HG03039 (cell line): ENCODE data around the gene NXPH1.
A peak's percentile ranks its signal among the peaks of the same experiment; 100 is the strongest.

Source experiments
- ATAC-seq: cut with Tn5 transposase; IDR thresholded peaks from one replicate; pipeline ENCODE4 v1.9.1; 2021; ENCODE audit warnings: mild to moderate bottlenecking, moderate library complexity; ENCODE audit not compliant: unreplicated experiment

The NXPH1 gene

GRCh38 chr7:8435590-8436545 lies 2.5 kb downstream of the NXPH1 start:
- no peak for ATAC-seq

DNA sequence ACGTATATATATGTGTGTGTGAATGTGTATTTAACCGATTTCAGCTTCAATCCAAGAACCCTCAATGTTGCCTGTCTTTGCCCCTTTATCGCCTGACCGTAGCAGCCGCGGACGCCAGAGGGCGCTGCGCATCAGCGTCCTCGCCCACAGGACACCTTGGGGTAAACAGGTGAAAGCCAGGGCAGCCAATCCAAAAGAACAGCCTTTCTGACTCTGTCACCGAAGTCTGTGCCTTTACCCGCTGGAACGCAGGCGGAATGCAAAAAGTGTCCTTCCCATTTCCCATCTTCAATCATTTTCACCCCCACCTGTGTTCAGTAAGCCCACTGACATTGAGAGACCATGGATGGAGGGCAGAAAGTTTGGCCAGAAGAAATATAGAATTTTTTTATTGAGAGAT lies 3.6 kb downstream of the NXPH1 start:
- ATAC-seq, result peak; percentile 62

DNA sequence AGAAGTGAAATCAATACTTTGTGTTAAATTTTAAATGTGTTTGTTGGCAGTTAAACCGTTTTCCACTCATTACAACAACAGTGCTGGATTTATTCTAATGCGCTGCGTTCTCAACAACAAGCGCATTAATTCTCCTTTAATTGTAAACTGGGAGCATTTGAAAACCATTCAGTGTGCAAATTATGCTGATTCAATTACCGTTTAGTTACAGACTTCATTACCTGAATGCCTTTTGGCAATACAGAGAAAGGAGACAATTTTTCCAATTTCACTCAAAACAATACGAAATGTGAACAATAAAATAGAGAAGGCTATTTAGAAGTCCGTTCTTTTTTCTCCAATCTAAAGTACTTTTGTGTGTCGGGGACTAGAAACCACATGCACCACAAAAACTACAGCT lies 4.2 kb downstream of the NXPH1 start:
- no peak for ATAC-seq

- ATAC-seq, result no peak
Observed at GRCh38 chr7:8440670-8441069, 7.3 kb downstream of the NXPH1 start.

DNA sequence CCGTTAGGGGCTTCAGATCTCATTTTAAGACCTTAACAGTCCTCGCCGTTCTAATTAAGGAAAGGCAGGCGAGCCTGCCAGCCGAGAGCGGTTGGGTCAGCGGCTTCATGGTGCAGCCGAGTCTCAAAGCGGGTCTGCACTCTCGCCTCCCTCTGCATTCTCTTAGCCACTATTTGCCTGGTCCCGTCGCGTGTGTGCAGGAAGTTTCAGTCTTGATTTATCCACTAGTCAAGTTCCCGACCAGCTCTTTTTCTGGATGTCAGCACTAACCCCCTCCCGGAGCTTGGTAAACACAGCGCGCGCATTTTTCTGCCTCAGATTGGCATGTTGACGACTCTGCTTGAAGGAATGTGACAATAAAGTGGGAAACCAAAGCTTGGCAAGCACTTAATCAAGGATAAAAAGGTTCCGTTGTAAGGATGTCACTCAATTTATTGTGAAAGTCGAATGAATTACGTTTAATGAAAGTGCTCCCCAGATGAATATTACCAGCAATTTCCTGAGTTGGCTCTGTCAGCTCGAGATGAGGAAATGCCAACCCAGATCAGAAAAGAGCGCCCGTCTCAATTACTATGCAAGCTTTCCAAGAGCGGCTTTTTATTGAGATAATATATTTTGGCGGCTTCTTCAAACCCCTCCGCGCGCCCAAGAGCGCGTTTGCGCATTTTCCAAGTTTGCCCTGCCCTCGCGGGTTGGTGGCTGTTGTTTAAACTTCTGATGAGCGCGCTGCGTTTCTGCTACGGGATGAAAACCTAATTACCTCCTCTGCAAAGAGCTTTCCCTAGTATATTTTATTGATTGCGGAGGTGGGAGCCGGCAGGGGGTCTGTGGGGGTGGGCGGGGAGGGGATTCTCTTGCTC lies 7.9 kb downstream of the NXPH1 start:
- no peak for ATAC-seq

GRCh38 chr7:8442051-8442813 lies 8.8 kb downstream of the NXPH1 start:
- no peak for ATAC-seq

- ATAC-seq, result no peak
Observed at GRCh38 chr7:8442814-8443304, 9.4 kb downstream of the NXPH1 start.

GRCh38 chr7:8443576-8444467 lies 10.4 kb downstream of the NXPH1 start:
- ATAC-seq, result no peak

GRCh38 chr7:8444468-8444769 lies 11.0 kb downstream of the NXPH1 start:
- no peak for ATAC-seq

DNA sequence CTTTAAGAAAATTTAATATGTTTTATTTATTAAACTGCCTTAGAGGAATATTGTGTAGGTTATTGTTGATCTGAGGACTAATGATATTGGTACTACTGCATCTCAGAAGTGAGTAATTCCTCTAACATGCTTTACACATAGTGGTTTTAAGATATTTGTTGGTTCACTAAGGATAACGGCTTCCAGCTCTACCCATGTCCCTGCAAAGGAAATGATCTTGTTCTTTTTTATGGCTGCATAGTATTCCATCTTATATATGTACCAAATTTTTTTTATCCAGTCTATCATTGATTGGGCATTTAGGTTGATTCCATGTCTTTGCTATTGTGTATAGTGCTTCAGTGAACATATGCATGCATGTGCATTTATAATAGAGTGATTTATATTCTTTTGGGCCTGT lies 20.1 kb downstream of the NXPH1 start:
- ATAC-seq, result no peak

- no peak for ATAC-seq
Observed at GRCh38 chr7:8455426-8455825, 22.0 kb downstream of the NXPH1 start.

DNA sequence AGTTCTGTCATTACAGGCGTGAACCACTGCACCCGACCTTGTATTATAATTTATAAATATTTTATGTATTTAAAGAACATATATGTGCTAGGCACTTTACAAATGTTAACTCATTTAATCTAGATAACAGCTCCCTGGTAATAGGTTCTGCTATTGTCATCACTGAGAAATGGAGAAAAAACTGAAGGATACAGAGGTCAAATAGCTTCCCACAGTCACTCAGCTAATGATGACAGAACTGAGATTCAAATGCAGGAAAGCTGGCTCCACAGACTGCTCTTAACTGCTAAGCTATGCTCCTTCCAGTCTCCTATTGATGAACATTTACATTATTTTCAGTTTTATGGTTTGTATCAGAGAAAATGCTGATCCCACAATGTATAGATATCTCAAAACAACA lies 28.9 kb downstream of the NXPH1 start:
- ATAC-seq, result no peak

GRCh38 chr7:8465338-8465737 lies 31.9 kb downstream of the NXPH1 start:
- ATAC-seq, result no peak

DNA sequence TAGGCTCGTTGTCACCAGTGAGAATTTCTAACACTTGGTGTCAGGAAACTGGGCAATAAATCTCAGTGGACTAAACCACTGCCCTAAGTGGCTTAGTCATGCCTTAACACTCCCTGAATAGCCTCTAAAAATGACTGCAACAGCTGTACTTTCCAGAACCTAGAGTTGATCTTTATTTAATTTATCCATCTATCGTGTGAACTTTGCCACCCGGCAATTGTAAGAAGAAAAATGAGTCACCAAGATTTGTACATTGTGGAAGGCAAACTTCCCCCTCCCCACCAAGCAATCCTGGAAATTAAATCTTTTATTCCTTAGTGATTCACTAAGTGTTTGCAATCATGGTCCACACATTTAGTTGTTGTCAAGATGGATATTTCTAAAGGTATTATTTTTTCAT lies 47.1 kb downstream of the NXPH1 start:
- no peak for ATAC-seq

GRCh38 chr7:8481096-8481495 lies 47.7 kb downstream of the NXPH1 start:
- no peak for ATAC-seq

- no peak for ATAC-seq
Observed at GRCh38 chr7:8481752-8482446, 48.5 kb downstream of the NXPH1 start.

DNA sequence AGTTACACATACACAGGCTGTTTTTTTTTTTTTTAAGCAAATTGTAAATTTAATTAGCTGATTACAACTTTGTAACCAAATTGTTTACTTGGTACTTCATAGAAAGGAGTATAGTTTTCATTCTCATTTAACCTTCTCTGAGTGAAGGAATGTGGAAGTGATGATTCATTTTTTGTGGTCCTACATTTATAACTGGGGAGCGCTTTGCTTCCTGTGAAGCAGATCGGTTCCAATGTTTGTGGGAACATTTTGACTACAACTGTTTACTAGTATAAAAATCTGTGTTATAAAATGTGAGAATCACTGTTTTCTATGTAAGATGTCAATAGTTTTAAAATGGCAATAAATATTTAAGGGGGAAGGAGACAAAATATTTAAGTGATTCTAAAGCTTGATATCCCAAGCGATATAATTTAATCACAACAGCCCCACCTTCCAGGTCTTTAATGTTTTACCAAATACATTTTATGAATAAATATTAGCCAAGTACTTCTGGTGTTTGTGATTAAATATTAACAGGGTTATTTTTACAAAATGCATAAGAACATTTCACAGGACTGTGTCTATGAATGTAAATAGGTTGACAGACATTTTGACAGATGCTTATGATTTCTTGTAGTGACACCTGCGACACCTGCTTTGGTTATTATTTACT lies 57.1 kb downstream of the NXPH1 start:
- ATAC-seq, result no peak

GRCh38 chr7:8491106-8491505 lies 57.7 kb downstream of the NXPH1 start:
- ATAC-seq, result no peak
